ENCODE results near the gene CLDN3. TPM values are rescaled to one million over a fixed set of nuclear protein-coding genes. Genes with fewer than 3 reads are reported as not detected.

CLDN3 gene
- total and polyA plus RNA-seq, 2 of the 4 experiments (the other 2 are of a cell fraction) = 0.12 to 0.18 TPM

GRCh38 chr7:73817121-73817520 lies 47.1 kb upstream of the CLDN3 start (continued):
- TF ChIP-seq MAZ (IDR thresholded peaks at IDR 0.05; ENCODE audit: borderline replicate concordance, low read depth, low read length) (no peak), CTCF (conservative IDR thresholded peaks at IDR 0.05; ENCODE audit: low read depth, low read length) (no peak), CEBPB (IDR thresholded peaks at IDR 0.05; ENCODE audit: low read depth, low read length) (no peak), SMC3 (IDR thresholded peaks at IDR 0.05; ENCODE audit: low read depth, low read length) (no peak)

GRCh38 chr7:73815436-73815835 lies 45.4 kb upstream of the CLDN3 start:
- in situ Hi-C loops (cut with MboI; ENCODE audit: low sequenced_read_pairs) = no loop called here
- no TSS peak for BruUV-seq (replicated peaks)
- intact Hi-C loops (cut with micrococcal nuclease) = no loop called here
- dilution Hi-C loops (cut with HindIII; ENCODE audit: low sequenced_read_pairs, unreplicated experiment) = no loop called here
- 100% methylated on average over 1 of the region's 8 CpGs; no CpG with 5 or more reads in 1 of the 2 experiments for WGBS, 2 experiments (ENCODE audit: extremely low coverage in 2 of 2, insufficient read length in 1 of 2)
- no peak overlapping the region for H2AFZ ChIP-seq (replicated peaks; ENCODE audit: low read length, poor library complexity)
- ChIA-PET POLR2A (ENCODE audit: unreplicated experiment) (interaction anchor here (0.6 kb wide), 1 partner anchor 12 kb away, joined by 5 read pairs; no protein-coding TSS in a partner anchor), CTCF (interaction anchor here (1.1 kb wide), 1 partner anchor 22 kb away, joined by 3 read pairs; no protein-coding TSS in a partner anchor)
- no peak overlapping the region for H3K4me3 ChIP-seq (ENCODE audit: insufficient read depth, low read depth, low read length)
- H3K9me3 ChIP-seq (ENCODE audit: control insufficient read depth, insufficient read depth, low read length) = no peaks in the 10 kb centered on the region
- no peak overlapping the region for H3K14ac ChIP-seq (replicated peaks; ENCODE audit: low read depth, low read length)
- H2AK5ac ChIP-seq (ENCODE audit: low read depth, low read length) = peak overlapping the region; percentile 84; the same call in 1 of the 2 replicates
- no peaks in the 10 kb centered on the region for H3K79me1 ChIP-seq (ENCODE audit: low read depth in 1 of 2, low read length in 2 of 2)
- no peak overlapping the region for H2AK9ac ChIP-seq (replicated peaks; ENCODE audit: low read depth, low read length, poor library complexity)
- no peak overlapping the region for H3K18ac ChIP-seq (ENCODE audit: low read depth, low read length)
- no peak overlapping the region for H4K91ac ChIP-seq (ENCODE audit: insufficient read depth, low read depth, low read length)
- H3K4me1 ChIP-seq (ENCODE audit: control insufficient read depth, insufficient read depth, low read length) = 0 out of 2 replicates have a peak, but pooled peaks cover 2% of the 10 kb centered on the region
- no peak overlapping the region for H3K4me2 ChIP-seq (ENCODE audit: low read depth, low read length)
- no peaks in the 10 kb centered on the region for H3K27me3 ChIP-seq (ENCODE audit: control insufficient read depth, insufficient read depth, low read length)
- no peak overlapping the region for H3K56ac ChIP-seq (ENCODE audit: extremely low read depth, insufficient read depth, low read length)
- DNase-seq (no peak), ATAC-seq (ENCODE audit: low read depth) (no peak)
- no peaks in the 10 kb centered on the region for H3K9me1 ChIP-seq (ENCODE audit: insufficient read depth, low read length)
- H4K20me1 ChIP-seq (ENCODE audit: insufficient read depth, low read length) = no peaks in the 10 kb centered on the region
- H3K36me3 ChIP-seq (ENCODE audit: control insufficient read depth, insufficient read depth, low read length) = no peaks in the 10 kb centered on the region
- no peak overlapping the region for H2BK5ac ChIP-seq (ENCODE audit: low read depth, low read length, poor library complexity, severe bottlenecking)
- H3K27ac ChIP-seq (ENCODE audit: insufficient read depth, low read length) = no peak overlapping the region
- H4K5ac ChIP-seq (ENCODE audit: low read depth, low read length) = no peak overlapping the region
- H2BK20ac ChIP-seq (ENCODE audit: low read depth, low read length) = peak overlapping the region; percentile 39; the same call in 1 of the 2 replicates
- no peak overlapping the region for H2BK120ac ChIP-seq (ENCODE audit: low read depth, low read length)
- no peak overlapping the region for H3K9ac ChIP-seq (ENCODE audit: low read depth, low read length)
- H2BK15ac ChIP-seq (ENCODE audit: low read depth, low read length) = no peak overlapping the region
- H3K4ac ChIP-seq (ENCODE audit: low read depth, low read length) = 0 out of 2 replicates have a peak overlapping the region, but pooled peaks have one; percentile 61
- no peak overlapping the region for H3K23ac ChIP-seq (ENCODE audit: low read depth, low read length)
- H4K8ac ChIP-seq (ENCODE audit: low read depth in 2 of 2, low read length in 2 of 2) = no peak overlapping the region
- TF ChIP-seq MXI1 (IDR thresholded peaks at IDR 0.05; ENCODE audit: borderline replicate concordance, low read depth, low read length) = no peak
- no peak for TF ChIP-seq RCOR1 (IDR thresholded peaks at IDR 0.05; ENCODE audit: insufficient replicate concordance, low read length)
- TF ChIP-seq, protein P1, sequence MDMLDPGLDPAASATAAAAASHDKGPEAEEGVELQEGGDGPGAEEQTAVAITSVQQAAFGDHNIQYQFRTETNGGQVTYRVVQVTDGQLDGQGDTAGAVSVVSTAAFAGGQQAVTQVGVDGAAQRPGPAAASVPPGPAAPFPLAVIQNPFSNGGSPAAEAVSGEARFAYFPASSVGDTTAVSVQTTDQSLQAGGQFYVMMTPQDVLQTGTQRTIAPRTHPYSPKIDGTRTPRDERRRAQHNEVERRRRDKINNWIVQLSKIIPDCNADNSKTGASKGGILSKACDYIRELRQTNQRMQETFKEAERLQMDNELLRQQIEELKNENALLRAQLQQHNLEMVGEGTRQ (IDR thresholded peaks at IDR 0.05; ENCODE audit: low read depth, low read length) = no peak
- TF ChIP-seq BHLHE40 (IDR thresholded peaks at IDR 0.05; ENCODE audit: low read depth, low read length) = no peak
- TF ChIP-seq RAD21 (IDR thresholded peaks at IDR 0.05; ENCODE audit: low read length) = no peak
- no peak for TF ChIP-seq MAZ (IDR thresholded peaks at IDR 0.05; ENCODE audit: borderline replicate concordance, low read depth, low read length)
- TF ChIP-seq NFE2L2 (IDR thresholded peaks at IDR 0.05; ENCODE audit: low read depth, low read length) = no peak
- no peak for TF ChIP-seq CTCF (conservative IDR thresholded peaks at IDR 0.05; ENCODE audit: low read depth, low read length)
- TF ChIP-seq RFX5 (IDR thresholded peaks at IDR 0.05; ENCODE audit: low read depth, low read length) = no peak
